Gastrocnemius medialis (tissue), 4 donors: Measurements from ENCODE around the gene FAM76A.

Experiments
- CTCF ChIP-seq, 5 experiments: fragments of 450-650 bp in 3 of 5; fragments of 200-600 bp in 2 of 5; sonication (generic) in 2 of 5; IDR thresholded peaks in 4 of 5; conservative IDR thresholded peaks in 1 of 5; 1 replicate in 4 of 5; 2 replicates in 1 of 5; pipeline ENCODE4 v1.5.1; 2016 to 2019; ENCODE audit warnings: antibody characterized with exemption in 5 of 5, mild to moderate bottlenecking in 3 of 5, moderate library complexity in 3 of 5
- POLR2A ChIP-seq, 2 donors: fragments of 450-650 bp; IDR thresholded peaks; one replicate each; pipeline ENCODE4 v1.6.1; 2017; ENCODE audit warnings: antibody characterized with exemption in 2 of 2, mild to moderate bottlenecking in 2 of 2, moderate library complexity in 2 of 2

GRCh38 chr1:27710574-27710973 is 15.2 kb upstream of the FAM76A start:
- TF ChIP-seq CTCF (IDR thresholded peaks at IDR 0.05 in 4 of 5, conservative IDR thresholded peaks at IDR 0.05 in 1 of 5) = no peak
- no peak for TF ChIP-seq POLR2A (IDR thresholded peaks at IDR 0.05)
